ENCODE measurements around the gene CYP2C9. TPM values are rescaled to one million over a fixed set of nuclear protein-coding genes. Genes with fewer than 3 reads are reported as not detected.
"Not testable (repeated sequence)": the region's sequence is repeated elsewhere in the genome, so short reads cannot be mapped to it uniquely, and the experiment has no call there.

CYP2C9 gene
- total RNA-seq: not detected
- long read RNA-seq: 0 reads

DNA sequence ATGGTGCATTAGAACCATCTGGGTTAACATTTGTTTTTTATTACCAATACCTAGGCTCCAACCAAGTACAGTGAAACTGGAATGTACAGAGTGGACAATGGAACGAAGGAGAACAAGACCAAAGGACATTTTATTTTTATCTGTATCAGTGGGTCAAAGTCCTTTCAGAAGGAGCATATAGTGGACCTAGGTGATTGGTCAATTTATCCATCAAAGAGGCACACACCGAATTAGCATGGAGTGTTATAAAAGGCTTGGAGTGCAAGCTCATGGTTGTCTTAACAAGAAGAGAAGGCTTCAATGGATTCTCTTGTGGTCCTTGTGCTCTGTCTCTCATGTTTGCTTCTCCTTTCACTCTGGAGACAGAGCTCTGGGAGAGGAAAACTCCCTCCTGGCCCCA is at the start of gene CYP2C9:
TSS of gene CYP2C9 (plus strand) at position 276 of the 400 bp plus-strand sequence. CDS start at position 301, 25 bp downstream.
- intact Hi-C loops (cut with DNase I): no loop called here
- no peak for ATAC-seq (ENCODE audit: poor library complexity)
- DNase-seq: no peak

DNA sequence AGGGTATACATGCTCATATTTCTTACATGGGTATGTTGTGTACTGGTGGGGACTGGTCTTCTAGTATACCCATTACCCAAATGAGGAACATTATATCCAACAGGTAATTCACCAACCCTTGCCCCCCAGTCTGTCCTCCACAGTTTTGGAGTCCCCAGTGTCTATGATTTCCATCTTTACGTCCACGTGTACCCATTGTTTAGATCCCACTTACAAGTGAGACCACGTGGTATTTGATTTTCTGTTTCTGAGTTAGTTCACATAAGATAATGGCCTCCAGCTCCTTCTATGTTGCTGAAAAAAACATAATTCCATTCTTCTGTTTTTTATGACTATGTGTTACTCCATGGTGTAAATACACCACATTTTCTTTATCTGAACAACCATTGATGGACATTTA is 49.3 kb upstream of the CYP2C9 start:
- intact Hi-C loops (cut with DNase I): no loop called here
- no peak for ATAC-seq (ENCODE audit: poor library complexity)

DNA sequence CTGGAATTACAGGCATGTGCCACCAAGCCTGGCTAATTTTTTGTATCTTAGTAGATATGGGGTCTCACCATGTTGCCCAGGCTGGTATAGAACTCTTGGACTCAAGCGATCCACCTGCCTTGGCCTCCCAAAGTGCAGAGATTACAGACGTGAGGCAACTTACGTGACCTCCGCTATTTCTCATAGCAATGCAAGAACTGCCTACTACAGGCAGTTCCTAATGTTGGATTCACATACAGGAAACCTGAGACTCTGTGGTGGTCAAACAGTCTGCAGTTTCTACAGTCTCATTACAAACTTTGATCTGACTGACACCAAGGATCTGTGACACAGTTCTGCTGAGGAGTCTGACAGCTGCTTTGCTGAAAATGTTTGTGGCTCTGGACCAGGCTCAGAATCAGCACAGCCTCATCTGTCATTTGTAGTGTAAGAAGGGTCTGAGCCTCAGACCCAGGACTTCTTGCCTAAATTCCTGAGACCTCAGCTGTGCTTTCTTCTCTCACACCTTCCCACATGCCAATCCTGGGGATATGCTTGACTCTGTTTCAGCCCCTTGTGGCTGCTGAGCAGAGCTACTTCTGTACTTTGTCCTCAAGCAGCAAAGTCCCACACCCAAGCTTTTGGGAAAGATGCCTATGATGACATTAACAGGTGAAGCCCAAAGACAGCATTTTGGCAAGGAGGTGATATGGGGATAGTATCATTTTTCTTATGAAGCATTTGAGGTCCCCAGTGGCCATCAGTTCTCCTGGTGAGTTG is 48.0 kb upstream of the CYP2C9 start:
- intact Hi-C loops (cut with DNase I): no loop called here
- ATAC-seq (ENCODE audit: poor library complexity) (no peak), DNase-seq (no peak)

More for the DNA sequence above, 49.3 kb upstream of the CYP2C9 start:
- DNase-seq: no peak

DNA sequence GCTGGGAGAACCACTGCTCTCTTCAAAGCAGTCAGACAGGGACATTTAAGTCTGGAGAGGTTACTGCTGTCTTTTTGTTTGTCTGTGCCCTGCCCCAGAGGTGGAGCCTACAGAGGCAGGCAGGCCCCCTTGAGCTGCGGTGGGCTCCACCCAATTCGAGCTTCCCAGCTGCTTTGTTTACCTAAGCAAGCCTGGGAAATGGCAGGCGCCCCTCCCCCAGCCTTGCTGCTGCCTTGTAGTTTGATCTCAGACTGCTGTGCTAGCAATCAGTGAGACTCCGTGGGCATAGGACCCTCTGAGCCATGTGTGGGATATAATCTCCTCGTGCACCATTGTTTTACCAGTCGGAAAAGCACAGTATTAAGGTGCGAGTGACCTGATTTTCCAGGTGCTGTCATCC is 40.0 kb upstream of the CYP2C9 start:
- intact Hi-C loops (cut with DNase I); ATAC-seq (ENCODE audit: poor library complexity); DNase-seq: not testable (repeated sequence)

DNA sequence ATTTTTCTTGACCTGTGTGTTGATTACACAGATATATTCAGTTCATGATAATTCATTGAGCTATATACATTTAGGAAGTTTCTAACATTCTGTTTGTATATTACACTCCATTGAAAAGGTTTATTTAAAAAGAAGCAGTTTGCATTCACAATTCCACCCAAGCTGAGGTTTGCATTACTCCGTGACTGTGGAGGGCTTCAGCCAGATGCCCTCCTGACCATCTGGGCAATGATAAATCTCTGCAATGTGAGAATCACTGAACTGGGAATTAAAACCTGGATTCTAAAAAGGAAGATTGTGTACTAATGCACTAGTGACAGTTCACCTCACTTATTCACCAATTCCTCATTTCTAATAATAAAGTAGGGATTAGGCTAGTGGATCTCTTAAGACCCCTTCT is 36.4 kb upstream of the CYP2C9 start:
- intact Hi-C loops (cut with DNase I): no loop called here
- DNase-seq (no peak), ATAC-seq (ENCODE audit: poor library complexity) (no peak)

DNA sequence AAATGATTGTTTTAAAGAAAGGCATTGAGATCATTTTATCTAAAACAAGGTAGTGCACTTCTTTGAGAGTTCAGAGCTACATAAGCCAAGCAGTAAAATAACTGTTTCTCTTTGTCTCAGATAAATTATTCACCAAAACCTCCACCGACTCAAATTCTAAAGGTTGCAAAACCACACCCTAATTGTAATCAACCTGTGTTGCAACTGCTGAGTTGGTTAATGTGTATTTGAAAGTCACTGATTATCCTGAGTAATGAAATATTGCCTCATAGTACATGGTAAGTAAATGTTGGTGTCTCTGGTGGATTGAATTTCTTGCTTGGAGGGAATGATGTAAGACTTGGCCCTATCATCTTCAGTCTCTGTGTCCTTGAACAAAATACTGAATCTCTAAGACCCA is 35.9 kb upstream of the CYP2C9 start:
- no peak for ATAC-seq (ENCODE audit: poor library complexity)
- DNase-seq: no peak

DNA sequence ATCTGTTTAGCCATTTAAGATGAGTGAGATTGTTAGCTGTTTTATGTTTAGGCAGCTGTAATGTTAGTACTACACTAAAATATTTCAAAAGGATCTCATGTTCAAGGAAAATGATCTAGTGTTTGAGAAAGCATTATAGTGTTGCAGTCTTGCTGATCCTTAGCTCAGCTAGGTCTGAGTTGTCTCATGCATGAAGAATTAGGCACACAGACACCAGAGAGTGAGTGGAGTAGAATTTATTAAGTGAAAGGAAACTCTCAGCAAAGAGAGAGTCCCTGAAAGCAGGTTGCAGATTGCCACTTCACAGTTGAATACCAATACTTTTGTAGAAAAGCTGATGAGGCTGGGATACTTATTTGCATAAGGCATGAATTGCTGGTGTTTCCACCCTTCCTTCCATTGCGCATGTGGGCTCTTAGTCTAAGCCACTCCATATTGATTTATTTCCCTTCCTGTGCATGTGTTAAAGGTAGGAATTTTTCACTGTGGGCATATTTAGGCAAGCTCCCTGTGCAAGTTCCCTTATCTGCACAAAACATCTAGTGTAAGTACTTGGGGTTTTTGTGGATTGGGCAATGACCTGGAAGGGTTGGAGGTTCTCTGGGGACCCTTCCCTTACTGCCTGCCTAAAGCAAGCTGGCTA is 33.8 kb upstream of the CYP2C9 start:
- ATAC-seq (ENCODE audit: poor library complexity); intact Hi-C loops (cut with DNase I); DNase-seq: not testable (repeated sequence)

More for the DNA sequence above, 35.9 kb upstream of the CYP2C9 start:
- intact Hi-C loops (cut with DNase I): no loop called here

DNA sequence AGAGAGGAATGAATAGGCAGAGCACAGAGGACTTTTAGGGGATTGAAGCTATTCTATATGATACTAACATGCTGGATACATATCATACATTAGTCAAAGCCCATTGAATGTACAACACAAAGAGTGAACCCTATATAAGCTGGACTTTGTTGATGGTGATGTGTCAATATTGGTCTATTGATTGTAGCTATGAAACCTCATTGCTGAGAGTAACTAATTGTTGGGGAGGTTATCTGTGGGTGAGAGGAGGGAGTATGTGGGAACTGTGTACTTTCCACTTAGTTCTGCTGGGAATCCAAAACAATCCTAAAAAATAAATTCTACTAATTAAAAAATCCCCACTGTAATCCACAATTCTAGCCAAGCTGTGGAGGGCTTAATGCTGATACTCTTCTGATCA is 22.0 kb upstream of the CYP2C9 start:
- no peak for ATAC-seq (ENCODE audit: poor library complexity)
- no peak for DNase-seq
- intact Hi-C loops (cut with DNase I): no loop called here

DNA sequence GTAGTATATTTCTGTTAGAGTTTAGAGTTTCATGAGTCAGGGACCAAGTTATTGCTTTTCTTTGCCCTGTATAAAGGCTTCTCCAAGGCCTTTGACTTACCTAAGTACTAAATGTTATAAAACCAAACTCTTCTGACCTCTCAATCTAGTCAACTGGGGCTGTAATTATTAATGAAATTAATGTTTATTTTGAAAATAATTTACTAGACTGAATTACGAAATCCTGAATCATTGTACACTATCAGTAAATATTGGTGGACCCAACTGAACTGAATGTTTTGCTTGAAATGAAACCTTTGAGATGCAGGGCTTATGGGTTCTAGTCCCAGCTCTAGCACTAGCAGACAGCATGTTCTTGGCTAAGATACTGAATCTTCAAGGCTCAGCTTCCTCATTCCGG is 1.7 kb upstream of the CYP2C9 start:
- ATAC-seq (ENCODE audit: poor library complexity) (no peak), DNase-seq (no peak)
- intact Hi-C loops (cut with DNase I): no loop called here

DNA sequence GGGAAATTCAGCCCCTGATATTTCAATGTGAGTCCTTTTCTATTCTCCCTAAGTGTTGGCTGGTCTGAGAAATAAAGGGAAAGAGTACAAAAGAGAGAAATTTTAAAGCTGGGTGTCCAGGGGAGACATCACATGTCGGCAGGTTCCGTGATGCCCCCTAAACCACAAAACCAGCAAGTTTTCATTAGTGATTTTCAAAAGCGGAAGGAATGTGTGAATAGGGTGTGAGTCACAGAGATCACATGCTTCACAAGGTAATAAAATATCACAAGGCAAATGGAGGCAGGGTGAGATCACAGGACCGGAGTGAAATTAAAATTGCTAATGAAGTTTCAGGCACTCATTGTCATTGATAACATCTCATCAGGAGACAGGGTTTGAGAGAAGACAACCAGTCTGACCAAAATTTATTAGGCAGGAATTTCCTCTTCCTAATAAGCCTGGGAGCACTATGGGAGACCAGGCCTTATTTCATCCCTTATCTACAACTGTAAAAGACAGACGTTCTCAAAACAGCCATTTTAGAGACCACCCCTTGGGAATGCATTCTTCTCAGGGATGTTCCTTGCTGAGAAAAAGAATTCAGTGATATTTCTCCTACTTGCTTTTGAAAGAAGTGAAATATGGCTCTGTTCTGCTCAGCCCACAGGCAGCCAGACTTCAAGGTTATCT is 5.1 kb downstream of the CYP2C9 start:
- DNase-seq; intact Hi-C loops (cut with DNase I); ATAC-seq (ENCODE audit: poor library complexity): not testable (repeated sequence)

DNA sequence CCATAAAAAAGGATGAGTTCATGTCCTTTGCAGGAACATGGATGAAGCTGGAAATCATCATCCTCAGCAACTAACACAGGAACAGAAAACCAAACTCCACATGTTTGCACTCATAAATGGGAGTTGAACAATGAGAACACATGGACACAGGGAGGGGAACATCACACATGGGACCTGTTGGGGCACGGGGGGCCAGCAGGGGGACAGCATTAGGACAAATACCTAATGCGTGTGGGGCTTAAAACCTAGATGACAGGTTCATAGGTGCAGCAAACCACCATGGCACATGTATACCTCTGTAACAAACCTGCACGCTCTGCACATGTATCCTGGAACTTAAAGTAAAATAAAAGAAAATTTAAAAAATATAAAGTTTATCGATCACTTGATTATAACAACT is 7.7 kb downstream of the CYP2C9 start:
- DNase-seq; ATAC-seq (ENCODE audit: poor library complexity); intact Hi-C loops (cut with DNase I): not testable (repeated sequence)

DNA sequence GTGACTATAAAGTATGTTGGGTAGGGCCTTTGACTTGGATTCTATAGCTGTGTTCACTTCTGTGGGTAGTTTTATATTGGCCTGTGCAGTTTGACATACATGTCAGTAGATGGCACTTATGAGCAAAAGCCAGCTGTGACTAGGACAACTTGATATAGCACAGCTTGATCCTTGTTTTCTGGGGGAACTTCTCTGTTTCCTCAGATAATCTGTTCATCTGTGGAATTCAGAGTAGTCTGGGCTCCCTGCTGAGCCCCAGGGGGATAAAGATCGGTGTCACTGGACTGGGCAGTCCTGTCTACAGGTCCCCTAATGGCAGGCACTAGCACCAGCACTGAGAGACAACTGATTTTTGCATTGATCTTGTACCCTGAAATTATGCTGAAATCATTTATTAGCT is 25.4 kb downstream of the CYP2C9 start:
- intact Hi-C loops (cut with DNase I): no loop called here
- no peak for DNase-seq
- ATAC-seq (ENCODE audit: poor library complexity): peak; percentile 39

DNA sequence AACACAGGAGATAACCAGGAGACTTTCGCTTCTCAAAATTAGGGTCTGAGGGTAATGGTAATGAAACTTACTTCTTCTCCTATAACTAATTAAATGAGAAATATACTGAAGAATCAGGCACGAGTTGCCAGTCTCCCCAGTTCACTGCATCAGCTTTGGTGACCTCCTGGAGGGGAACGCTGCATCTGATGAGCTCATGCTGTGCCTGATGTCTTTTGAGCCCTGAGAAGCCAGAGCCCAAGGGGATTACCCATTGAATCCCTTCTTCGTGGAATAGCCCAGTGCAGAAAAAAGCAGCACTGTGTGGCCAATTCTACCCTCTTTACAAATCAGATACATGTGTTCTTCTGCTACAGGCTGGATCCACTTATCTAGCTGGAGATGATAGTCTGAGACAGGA is 45.1 kb downstream of the CYP2C9 start:
- ATAC-seq (ENCODE audit: poor library complexity) (no peak), DNase-seq (no peak)

DNA sequence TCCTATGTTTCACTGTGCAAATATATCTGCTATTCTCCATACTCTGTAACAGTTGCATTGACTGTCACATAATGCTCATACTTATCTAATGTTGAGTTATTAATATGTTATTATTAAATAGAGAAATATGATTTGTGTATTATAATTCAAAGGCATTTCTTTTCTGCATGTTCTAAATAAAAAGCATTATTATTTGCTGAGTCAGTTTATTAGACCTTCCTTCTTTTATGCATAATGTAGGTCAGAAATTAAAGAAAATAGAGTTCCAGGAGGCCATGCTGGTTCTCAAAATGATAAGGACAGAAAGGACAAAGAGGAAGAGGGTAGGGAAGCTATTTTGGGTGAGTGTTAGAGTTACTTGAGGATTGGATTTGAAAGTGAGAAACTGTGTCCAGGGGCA is 50.7 kb downstream of the CYP2C9 start:
- intact Hi-C loops (cut with DNase I): no loop called here
- ATAC-seq (ENCODE audit: poor library complexity) (no peak), DNase-seq (no peak)

More for the DNA sequence above, 45.1 kb downstream of the CYP2C9 start:
- intact Hi-C loops (cut with DNase I): loop anchor here (2.0 kb wide), 1 partner anchor 33 kb away; no protein-coding TSS in a partner anchor

DNA sequence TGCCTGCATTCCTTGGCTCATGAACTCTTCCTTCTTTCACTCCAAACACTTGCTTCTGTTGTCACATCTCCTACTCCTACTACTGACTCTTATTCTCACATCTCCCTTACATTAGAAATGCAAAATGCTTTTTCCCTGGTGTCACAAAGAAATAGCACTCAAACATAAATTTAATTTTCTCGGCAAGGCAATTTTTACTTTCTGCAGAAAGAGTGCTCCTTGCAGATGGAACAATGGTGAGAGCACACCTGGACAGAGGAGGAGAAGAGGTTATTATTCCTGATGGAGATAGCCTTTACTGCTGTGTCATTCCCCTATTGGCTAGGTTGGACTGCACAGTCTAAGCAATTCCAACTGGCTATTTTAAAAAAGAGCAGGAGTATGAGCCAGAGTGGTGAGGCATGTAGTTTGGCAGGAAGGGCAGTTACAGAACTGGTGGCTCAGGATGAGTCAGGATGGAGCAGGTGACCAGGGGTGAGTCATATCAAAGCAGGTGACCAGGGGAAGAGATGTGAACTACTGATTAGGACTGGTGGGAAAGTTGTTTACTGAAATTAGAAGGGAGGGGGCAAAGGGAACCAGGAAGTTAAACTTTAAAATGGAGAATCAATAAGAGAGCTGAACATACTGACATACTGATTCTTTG is 52.9 kb downstream of the CYP2C9 start:
- intact Hi-C loops (cut with DNase I): no loop called here
- ATAC-seq (ENCODE audit: poor library complexity) (no peak), DNase-seq (no peak)

DNA sequence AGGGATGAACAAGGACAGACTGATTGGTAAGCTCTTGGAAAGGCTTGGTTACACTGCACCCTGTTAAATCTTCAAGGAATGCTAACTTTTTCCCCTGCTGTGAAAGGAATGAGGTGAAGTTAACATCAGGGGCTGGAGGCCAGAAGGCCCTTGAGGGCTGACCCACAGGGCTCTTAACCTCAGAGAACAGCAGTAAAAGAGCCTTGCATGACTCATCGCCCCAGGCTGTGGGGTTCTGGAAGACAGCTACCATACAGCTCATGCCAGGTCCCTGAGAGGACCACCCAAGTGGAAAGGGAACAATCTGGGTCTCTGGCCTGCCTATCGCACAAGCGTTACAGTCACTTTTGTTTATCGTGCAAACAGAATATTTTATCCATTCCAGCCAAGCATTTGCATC is 54.4 kb downstream of the CYP2C9 start:
- intact Hi-C loops (cut with DNase I): no loop called here
- ATAC-seq (ENCODE audit: poor library complexity): no peak
- no peak for DNase-seq

DNA sequence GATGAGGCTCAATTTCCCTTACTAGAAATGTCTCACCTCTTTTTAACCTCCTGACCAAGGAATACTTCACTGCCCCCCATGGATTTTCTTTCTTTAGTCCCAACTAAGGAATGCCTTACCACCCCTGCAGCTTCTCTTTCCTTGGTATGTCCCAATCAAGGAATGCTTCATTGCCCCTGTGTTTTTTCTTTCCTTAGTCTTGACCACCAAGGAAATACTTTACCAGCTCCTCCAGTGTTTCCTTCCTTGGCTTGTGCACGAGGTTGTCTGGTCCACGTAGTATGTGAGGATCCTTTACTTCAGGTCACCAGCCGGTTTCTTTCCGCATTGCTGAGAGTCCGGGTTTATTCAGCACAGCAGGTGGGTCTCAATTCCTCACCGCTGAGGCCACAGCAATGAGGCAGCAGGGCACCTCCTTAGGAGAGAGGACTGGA is 59.3 kb downstream of the CYP2C9 start:
- DNase-seq (no peak), ATAC-seq (ENCODE audit: poor library complexity) (no peak)
- intact Hi-C loops (cut with DNase I): no loop called here

DNA sequence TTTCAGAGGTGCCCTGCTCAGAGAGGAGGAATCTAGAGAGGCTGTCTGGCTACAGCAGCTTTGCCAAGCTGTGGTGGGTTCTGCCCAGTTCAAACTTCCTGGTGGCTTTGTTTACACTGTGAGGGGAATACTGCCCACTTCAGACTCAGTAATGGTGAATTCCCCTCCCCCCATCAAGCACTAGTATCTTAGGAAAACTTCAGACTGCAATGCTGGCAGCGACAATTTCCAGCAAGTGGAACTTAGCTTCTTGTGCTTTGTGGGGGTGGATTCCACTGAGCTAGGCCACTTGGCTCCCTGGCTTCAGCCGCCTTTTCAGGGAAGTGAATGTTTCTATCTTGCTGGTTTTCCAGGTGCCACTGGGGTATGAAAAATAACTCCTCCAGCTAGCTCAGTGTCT is 88.0 kb downstream of the CYP2C9 start:
- no peak for DNase-seq
- no peak for ATAC-seq (ENCODE audit: poor library complexity)
- intact Hi-C loops (cut with DNase I): no loop called here

DNA sequence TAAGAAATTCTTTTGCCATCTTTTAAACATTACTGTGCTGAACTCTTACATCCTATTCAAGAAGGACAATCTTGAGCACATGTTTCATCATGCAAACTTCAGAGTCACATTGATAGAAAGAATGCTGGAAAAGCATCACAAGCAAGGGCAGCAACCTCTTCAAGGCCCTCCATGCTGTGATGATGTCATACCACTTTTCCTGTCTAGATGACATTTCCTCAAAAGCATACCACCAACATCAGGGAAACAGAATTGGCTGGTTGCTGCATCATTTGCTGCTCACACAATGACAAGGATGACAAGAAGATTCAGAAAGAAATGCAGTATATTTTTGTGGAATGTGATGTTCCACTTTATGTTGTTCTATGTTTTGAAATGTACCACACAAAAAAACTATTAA is 93.2 kb downstream of the CYP2C9 start:
- intact Hi-C loops (cut with DNase I): no loop called here
- ATAC-seq (ENCODE audit: poor library complexity) (no peak), DNase-seq (no peak)
